Activated naive CD8-positive, alpha-beta T cell treated with anti-CD3 and anti-CD28 coated beads, Interleukin-2, amount 50 U/mL, for 24 hours (primary cell): ENCODE results near the gene GRAPL.
A peak's percentile ranks its signal among the peaks of the same experiment; 100 is the strongest.
"Not testable (repeated sequence)": the region's sequence is repeated elsewhere in the genome, so short reads cannot be mapped to it uniquely, and the experiment has no call there.

Experiments used
- ATAC-seq: fragments of 150-1000 bp; cut with Tn5 transposase; one replicate; pipeline ENCODE4 v1.10.0; 2021
- DNase-seq: peaks from one replicate; pipeline ENCODE4 v3.0.0; 2021
- H3K27ac Mint-ChIP-seq: one replicate; pipeline ENCODE4 v1.8.0; 2021; ENCODE audit warnings: mild to moderate bottlenecking, mixed read lengths
- H3K27me3 Mint-ChIP-seq: one replicate; pipeline ENCODE4 v1.8.0; 2021; ENCODE audit warnings: mixed read lengths
- H3K36me3 Mint-ChIP-seq: one replicate; pipeline ENCODE4 v1.8.0; 2021; ENCODE audit warnings: low read depth, mixed read lengths
- H3K4me1 Mint-ChIP-seq: one replicate; pipeline ENCODE4 v1.8.0; 2021; ENCODE audit warnings: mixed read lengths
- H3K4me3 Mint-ChIP-seq: one replicate; pipeline ENCODE4 v1.8.0; 2021; ENCODE audit warnings: mild to moderate bottlenecking, moderate library complexity, mixed read lengths
- H3K9me3 Mint-ChIP-seq: one replicate; pipeline ENCODE4 v1.8.0; 2021; ENCODE audit warnings: mixed read lengths

Gene GRAPL

DNA sequence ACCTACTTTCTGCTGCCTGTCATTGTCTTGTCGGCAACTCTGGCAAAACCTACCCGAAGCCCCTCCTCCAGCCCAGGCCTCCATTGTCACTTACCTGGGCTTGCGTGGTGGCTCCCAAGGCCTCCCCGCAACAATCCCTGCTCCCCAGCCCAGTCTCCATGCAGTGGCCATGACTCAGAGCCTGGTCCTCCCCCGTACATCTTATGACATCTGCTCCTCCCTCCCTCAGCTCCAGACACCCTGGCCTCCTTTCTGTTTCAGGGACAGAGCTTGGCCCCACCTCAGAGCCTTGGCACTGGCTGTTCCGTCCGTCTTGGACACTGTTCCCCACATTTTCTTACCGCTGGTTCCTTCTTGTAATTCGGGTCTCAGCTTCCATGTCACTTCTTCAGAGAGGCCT is 2.1 kb downstream of the GRAPL start:
- peak; percentile 50 for ATAC-seq
- H3K36me3 Mint-ChIP-seq, H3K27ac Mint-ChIP-seq, H3K27me3 Mint-ChIP-seq, H3K4me3 Mint-ChIP-seq, DNase-seq, H3K9me3 Mint-ChIP-seq, H3K4me1 Mint-ChIP-seq: not testable (repeated sequence)

DNA sequence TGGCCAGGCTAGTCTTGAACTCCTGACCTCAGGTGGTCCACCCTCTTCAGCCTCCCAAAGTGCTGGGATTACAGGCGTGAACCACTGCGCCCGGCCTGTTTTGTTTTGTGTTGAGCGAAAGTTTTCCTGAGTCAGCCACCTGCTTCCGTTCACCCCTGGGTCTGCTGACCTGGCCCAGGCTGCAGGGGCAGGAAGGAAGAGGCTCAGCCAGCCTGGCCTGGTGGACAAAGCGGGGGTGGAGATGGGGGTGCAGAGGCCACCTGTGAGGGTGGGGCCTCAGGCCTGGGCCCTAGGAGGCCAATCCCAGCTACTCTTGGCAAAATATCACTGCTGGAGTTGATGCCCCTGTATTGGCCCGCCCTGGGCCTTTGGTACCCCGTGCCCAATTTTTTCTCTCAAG is 3.7 kb downstream of the GRAPL start:
- H3K27me3 Mint-ChIP-seq, H3K27ac Mint-ChIP-seq, H3K9me3 Mint-ChIP-seq, DNase-seq, H3K4me3 Mint-ChIP-seq, ATAC-seq, H3K4me1 Mint-ChIP-seq, H3K36me3 Mint-ChIP-seq: not testable (repeated sequence)

DNA sequence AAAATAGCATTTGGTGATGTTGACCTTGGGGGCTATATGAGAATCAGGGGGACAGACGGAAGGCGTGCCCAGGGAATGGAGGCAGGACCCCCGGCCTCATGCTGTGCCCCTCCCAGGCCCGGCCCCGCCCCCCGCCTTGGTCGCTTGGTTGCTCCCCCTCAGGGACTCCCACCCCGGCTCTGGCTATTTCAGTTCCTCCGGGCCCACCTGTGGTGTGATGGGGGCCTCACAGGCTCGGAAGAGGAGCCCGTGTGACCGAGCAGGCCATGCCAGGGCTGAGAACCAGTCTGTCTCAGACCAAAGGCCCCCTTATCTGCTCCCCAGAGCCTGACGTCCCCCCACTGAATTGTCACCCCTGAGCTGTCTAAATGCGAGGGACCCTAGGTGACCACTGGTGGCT is 4.4 kb downstream of the GRAPL start:
- not testable (repeated sequence) for H3K4me1 Mint-ChIP-seq, H3K36me3 Mint-ChIP-seq, ATAC-seq, DNase-seq, H3K9me3 Mint-ChIP-seq, H3K4me3 Mint-ChIP-seq, H3K27ac Mint-ChIP-seq, H3K27me3 Mint-ChIP-seq

DNA sequence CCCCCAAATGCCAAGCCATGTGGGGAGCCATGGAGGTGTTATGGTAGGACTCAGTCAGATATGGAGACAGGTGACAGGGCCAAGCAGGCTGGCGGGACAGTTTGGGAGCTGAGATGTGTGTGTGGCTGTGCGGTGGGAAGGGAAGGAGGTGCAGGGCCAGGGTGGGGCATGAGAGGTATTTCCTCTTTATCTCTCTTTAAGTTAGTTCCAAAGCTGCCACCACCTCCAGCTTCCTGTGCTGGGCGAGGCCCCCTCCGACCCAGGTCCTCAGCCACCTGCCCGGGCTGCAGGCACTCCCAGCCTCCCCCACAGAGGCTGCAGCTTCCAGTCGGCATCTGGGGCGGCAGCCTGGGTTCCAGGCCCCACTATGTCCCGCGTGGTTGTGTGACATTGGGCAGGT is 6.4 kb downstream of the GRAPL start:
- not testable (repeated sequence) for ATAC-seq, H3K4me1 Mint-ChIP-seq

DNA sequence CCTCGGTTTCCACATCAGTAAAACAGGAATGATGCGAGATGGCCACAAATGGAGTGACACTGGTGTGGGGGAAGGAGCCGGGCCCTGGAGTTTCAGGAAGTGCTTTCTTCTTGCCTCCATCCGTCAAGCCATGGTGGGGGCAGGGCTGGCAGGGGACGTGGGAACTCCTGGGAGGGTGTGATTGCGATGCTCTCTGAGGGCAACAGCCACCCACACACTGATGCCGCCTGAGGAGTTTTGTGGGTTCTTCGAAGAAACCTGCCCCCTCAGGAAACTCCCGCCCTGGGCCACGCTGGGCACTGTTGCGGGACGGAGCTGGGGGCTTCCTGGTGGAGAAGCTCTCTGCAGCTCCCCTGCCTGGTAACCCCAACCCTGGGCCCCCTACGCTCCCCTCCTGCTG is 8.0 kb downstream of the GRAPL start:
- not testable (repeated sequence) for H3K4me1 Mint-ChIP-seq, H3K9me3 Mint-ChIP-seq, H3K27ac Mint-ChIP-seq, H3K36me3 Mint-ChIP-seq, DNase-seq, H3K27me3 Mint-ChIP-seq, H3K4me3 Mint-ChIP-seq
- ATAC-seq = peak; percentile 22

More for the DNA sequence above, 6.4 kb downstream of the GRAPL start:
- H3K27me3 Mint-ChIP-seq, H3K27ac Mint-ChIP-seq, H3K4me3 Mint-ChIP-seq, H3K9me3 Mint-ChIP-seq, H3K36me3 Mint-ChIP-seq, DNase-seq: not testable (repeated sequence)

DNA sequence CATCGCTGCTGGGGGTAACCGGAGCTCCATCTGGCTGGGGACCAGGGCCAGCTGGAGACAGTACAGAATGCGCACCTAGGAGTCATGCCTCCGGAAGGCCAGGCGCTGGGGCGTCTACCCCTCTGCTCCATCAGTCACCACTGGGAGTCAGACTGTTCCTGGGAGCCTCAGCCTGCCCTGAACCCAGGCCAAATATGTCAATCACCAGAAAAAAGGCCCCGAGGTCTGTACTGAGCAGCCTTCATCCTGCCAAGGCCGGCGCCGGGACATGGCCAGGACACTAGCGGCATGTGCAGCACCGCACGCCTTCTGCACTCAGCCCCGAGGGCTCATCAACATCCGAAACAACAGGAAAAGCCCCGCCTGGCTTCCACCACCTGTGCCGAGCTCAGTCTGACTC is 8.7 kb downstream of the GRAPL start:
- H3K9me3 Mint-ChIP-seq, H3K4me3 Mint-ChIP-seq, H3K36me3 Mint-ChIP-seq, H3K4me1 Mint-ChIP-seq, H3K27ac Mint-ChIP-seq, DNase-seq, H3K27me3 Mint-ChIP-seq: not testable (repeated sequence)
- peak; percentile 29 for ATAC-seq

DNA sequence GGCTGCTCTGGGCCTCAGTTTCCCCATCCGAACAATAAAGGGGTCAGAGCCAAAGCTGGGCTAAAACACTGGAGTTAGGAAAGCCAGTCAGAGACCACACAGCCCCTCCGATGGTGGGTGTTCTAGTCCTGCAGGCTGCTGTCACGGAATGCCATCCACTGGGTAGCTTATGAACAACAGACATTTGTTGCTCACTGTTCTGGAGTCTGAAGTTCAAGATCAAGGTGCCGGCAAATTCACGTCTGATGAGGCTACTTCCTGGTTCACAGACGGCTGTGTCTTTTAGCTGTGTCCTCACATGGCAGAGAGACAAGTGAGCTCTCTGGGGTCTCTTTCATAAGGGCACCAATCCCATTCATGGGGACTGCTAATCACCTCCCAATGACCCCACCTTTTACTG is 9.2 kb downstream of the GRAPL start:
- H3K27me3 Mint-ChIP-seq, DNase-seq, H3K9me3 Mint-ChIP-seq, H3K4me3 Mint-ChIP-seq, H3K27ac Mint-ChIP-seq, ATAC-seq, H3K4me1 Mint-ChIP-seq, H3K36me3 Mint-ChIP-seq: not testable (repeated sequence)

DNA sequence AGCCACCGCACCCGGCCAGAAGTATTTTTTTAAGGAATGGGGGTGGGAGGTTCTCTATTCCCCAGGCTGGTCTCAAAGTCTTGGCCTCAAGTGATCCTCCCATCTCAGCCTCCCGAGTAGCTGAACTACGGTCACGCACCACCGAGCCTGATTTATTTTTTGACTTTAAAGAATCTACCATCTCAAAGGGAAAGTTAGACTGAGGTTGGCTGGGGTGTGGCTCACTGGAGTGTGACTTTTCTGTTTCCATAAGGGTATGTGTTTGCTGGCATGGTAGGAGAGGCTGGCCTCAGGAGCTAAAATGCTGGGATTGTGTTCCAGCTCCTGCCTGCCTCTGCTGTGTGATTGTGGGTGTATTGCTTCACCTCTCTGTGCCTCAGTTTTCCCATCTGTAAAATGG is 10.6 kb downstream of the GRAPL start:
- H3K36me3 Mint-ChIP-seq, H3K27ac Mint-ChIP-seq, DNase-seq, H3K4me1 Mint-ChIP-seq, H3K4me3 Mint-ChIP-seq, H3K27me3 Mint-ChIP-seq, H3K9me3 Mint-ChIP-seq, ATAC-seq: not testable (repeated sequence)

DNA sequence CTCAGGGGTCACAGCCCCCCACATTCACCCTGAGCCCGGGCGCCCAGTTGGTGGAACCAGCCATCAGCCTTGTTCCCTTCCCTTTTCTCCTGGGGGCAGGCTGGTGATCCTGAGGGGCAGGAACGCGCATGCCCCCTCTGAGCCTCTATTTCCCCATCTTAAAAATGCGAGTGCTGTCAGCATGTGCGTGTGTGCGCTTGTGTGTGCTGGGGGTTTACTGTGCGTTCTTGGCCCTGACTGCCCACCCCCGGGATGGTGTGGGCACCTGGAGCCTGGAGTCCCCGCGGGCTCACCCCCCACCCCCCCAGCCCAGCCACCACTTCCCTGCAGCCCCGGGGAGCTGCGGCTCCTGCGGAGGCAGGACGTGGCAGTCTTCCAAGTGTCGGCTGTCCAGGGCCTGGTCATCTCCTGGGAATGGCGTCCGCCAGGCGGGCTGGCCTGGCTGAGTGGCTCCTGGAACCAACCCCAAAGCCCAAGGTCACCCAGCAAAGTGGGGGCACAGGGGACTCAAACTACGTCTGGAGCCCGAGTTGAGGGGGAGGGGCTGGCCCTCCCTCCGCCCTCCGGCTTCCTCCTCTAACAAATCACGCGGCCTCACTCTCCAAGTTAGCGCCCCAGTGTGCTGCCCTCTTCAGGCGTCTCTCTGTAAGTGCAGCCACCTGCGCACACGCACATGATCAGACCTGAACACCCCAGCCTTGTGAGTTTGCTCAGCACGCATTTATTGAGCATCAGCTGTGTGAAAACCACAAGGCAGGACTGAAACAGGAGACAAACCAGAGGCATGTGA is 14.2 kb downstream of the GRAPL start:
- not testable (repeated sequence) for H3K9me3 Mint-ChIP-seq, DNase-seq, H3K27me3 Mint-ChIP-seq, H3K36me3 Mint-ChIP-seq, H3K27ac Mint-ChIP-seq, H3K4me1 Mint-ChIP-seq, H3K4me3 Mint-ChIP-seq
- peak; percentile 77 for ATAC-seq

DNA sequence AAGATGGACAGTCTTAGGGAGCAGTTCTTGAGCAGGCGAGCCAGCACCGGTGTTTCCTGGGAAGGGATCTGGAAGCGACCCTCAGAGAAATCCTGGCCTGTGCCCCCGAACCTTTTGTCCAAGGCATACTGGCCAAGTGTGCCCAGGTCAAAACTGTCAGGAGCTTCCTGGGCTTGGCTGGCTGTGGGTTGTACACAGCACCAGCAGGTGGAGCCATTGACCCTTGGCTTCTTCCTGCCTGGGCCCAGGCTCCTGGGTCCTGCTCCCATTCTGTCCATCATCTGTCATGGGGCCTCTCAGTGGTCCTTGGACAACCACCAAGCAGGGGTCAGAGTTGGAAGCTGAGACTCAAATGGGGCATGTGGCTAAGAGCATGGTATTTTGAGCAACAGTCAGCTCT is 15.0 kb downstream of the GRAPL start:
- H3K36me3 Mint-ChIP-seq, H3K4me1 Mint-ChIP-seq, H3K27me3 Mint-ChIP-seq, H3K9me3 Mint-ChIP-seq, H3K4me3 Mint-ChIP-seq, H3K27ac Mint-ChIP-seq: not testable (repeated sequence)
- peak; percentile 59 for DNase-seq
- peak; percentile 65 for ATAC-seq

DNA sequence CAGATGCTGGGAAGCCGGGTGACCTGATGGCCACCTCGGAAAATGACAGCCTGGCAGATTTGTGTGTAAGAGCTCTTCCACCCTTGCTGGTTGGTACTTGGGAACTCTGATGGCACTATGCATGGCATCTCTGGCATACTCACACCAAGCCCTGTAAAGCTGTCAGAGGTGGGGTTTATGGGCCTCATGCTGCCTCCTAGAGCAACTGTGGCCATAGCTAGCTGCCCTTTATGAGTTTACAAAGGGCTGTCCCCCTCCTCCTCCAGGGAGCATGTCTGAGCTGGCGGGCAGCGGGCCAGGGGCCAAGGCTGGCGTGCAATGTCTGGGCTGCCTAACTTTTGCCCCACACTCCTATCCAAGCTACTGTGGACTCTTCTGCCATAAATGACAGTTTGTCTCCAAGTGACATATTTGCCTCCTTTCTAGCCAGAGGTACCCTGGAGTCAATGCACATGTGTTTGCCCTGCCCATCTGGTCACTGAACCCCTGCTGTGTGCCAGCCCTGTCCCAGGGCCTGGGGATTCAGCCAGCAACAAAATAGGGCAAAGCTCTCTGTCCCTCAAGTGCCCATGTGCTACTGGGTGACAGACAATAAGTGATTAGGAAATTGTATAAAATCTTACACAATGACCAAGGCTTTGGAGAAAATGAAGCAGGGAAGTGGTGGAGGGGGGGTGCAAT is 15.8 kb downstream of the GRAPL start:
- H3K27ac Mint-ChIP-seq, H3K4me1 Mint-ChIP-seq, H3K36me3 Mint-ChIP-seq, H3K27me3 Mint-ChIP-seq, H3K9me3 Mint-ChIP-seq, H3K4me3 Mint-ChIP-seq, DNase-seq, ATAC-seq: not testable (repeated sequence)

DNA sequence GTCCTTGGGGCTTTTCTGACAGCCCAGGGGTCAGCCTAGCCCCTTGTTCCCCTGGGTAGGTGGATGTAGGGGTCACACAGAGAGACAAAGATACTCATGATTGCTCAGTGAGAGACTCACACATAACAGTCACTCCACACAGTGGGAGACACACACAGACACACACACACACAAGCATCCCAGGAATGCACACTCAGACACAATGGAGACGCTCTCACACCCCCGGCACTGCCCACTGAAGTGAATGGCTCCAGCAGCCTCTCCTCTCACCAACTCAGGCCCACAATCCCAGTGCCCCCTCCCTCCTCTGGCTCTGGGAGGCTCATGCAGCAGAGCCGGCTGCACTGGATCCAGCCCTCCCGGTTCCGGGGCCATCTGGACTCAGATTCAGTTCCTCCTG is 17.0 kb downstream of the GRAPL start:
- not testable (repeated sequence) for H3K4me1 Mint-ChIP-seq, H3K36me3 Mint-ChIP-seq, ATAC-seq, DNase-seq, H3K27ac Mint-ChIP-seq, H3K27me3 Mint-ChIP-seq, H3K9me3 Mint-ChIP-seq, H3K4me3 Mint-ChIP-seq

DNA sequence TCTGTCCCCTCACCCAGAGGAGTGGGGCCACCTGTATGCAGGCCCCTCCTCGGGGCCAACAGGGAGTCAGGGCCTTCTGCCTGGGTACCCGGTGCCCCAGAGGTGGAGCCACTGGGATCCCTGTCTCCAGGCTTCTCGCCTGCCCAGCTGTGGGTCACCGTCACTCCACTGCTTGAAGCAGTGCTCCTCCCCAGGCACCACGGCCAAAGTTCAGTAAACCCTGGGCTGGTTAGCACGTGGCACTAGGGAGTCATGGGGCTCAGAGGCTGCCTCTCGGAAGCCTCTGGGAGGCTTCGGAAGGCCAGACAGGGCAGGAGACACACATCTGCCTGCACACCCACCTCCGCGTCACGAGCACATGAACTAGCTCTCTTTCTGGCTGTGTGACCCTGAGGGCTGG is 18.1 kb downstream of the GRAPL start:
- H3K4me1 Mint-ChIP-seq, DNase-seq, ATAC-seq, H3K36me3 Mint-ChIP-seq, H3K9me3 Mint-ChIP-seq, H3K27me3 Mint-ChIP-seq, H3K27ac Mint-ChIP-seq, H3K4me3 Mint-ChIP-seq: not testable (repeated sequence)

DNA sequence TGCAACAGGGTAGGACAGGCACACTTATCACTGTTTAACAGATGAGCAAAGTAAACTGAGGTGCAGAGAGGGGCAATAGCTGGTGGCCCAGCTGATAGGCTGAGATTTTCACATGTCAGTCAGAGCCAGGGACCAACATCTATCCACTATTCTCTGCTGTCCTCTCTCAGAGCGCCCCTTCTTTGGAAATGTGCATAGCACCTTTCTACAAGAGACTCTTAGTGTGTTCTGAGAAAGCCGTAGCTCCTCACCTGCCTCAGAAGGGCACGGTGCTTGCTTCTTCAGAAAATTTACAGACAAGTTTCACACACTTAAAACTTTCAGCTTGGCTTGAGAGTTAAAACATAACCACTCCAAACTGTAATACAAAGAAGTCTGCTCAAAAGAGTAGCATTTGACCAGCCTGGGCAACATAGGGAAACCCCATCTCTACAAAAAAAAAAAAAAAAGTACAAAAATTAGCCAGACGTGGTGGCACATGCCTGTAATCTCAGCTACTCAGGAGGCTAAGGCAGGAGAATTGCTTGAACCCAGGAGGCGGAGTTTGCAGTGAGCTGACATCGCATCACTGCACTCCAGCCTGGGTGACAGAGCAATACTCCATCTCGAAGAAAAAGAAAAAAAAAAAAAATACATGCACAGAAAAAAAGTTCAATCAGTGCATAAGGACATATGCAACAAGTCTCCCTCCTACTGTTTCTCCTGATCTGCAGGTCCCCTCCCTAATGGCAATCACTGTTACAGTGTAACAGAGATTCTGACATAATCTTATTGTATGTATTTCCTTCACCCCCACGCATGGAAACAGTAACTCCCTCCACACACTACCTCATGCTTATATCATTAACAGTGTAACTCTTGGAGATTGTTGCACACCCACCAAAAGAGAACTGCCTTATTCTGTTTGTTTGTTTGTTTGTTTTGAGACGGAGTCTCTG is 23.6 kb downstream of the GRAPL start:
- not testable (repeated sequence) for H3K36me3 Mint-ChIP-seq, H3K27me3 Mint-ChIP-seq, DNase-seq, H3K9me3 Mint-ChIP-seq, H3K4me1 Mint-ChIP-seq, H3K27ac Mint-ChIP-seq, ATAC-seq, H3K4me3 Mint-ChIP-seq

DNA sequence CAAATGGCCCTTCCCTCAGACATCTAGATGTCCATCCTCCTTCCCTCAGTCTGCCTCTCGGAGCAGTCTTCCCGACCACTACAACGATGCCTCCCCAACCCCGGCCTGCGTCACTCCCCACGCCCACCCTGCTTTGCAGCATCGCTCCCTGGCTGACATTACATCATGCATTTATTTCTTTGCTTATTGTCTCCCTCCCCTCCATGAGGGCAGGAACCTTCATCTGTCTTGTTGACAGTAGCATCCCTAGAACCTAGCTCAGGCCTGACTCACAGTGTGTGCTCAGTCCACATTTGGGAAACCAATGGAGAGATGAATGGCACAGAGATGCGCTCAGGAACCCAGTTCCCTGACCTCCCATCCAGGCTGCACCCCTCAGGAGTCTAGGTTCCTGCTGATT is 30.2 kb downstream of the GRAPL start:
- not testable (repeated sequence) for H3K27ac Mint-ChIP-seq, ATAC-seq, DNase-seq, H3K9me3 Mint-ChIP-seq, H3K36me3 Mint-ChIP-seq, H3K4me1 Mint-ChIP-seq, H3K27me3 Mint-ChIP-seq, H3K4me3 Mint-ChIP-seq
